PC-9 (cell line): ENCODE data around the gene IL11RA. TPM values are rescaled to one million over a fixed set of nuclear protein-coding genes. Genes with fewer than 3 reads are reported as not detected.

Experiments used
- BruUV-seq: library from RNA; stranded (reverse); fragments of 400-500 nt; replicated peaks from 2 replicates; lab custom pipeline; 2021; lab: Mats Ljungman, UMichigan
- CTCF ChIA-PET: fragments of 300-600 bp; sonication (Branson Sonifier 250); formaldehyde crosslinking; loops from one replicate; lab custom pipeline; 2022; ENCODE audit warnings: antibody characterized with exemption; lab: Charles Lee
- POLR2A ChIA-PET: fragments of 300-600 bp; sonication (Branson Sonifier 250); formaldehyde crosslinking; loops from one replicate; lab custom pipeline; 2022; ENCODE audit warnings: antibody characterized with exemption; ENCODE audit not compliant: unreplicated experiment; lab: Charles Lee
- DNase-seq, 2 experiments: peaks; one replicate each; pipeline versions ENCODE4 v3.0.0 to v3.0.0-alpha.2; 2015 to 2022; ENCODE audit warnings: mixed read lengths in 1 of 2
- H2AFZ ChIP-seq: fragments of 200-600 bp; sonication (generic); 2 replicates; pipeline ENCODE4 v1.8.1; 2017; ENCODE audit warnings: antibody characterized with exemption
- H3F3A ChIP-seq: fragments of 200-600 bp; sonication (generic); 2 replicates; pipeline ENCODE4 v1.8.1; 2017; ENCODE audit warnings: antibody characterized with exemption, mild to moderate bottlenecking, low read depth; ENCODE audit not compliant: insufficient read depth
- H3K27ac ChIP-seq: fragments of 200-600 bp; sonication (generic); 2 replicates; pipeline ENCODE4 v1.6.1; 2016; ENCODE audit warnings: mixed run types
- H3K27me3 ChIP-seq: fragments of 200-600 bp; sonication (generic); 2 replicates; pipeline ENCODE4 v1.6.1; 2016; ENCODE audit warnings: low read depth, mixed run types; ENCODE audit not compliant: insufficient read depth
- H3K36me3 ChIP-seq: fragments of 200-600 bp; sonication (generic); 2 replicates; pipeline ENCODE4 v1.6.1; 2016; ENCODE audit warnings: low read depth, mixed run types
- H3K4me1 ChIP-seq: fragments of 200-600 bp; sonication (generic); replicated peaks from 2 replicates; pipeline ENCODE4 v1.6.1; 2016; ENCODE audit warnings: mixed run types; ENCODE audit not compliant: insufficient read depth
- H3K4me2 ChIP-seq: fragments of 200-600 bp; sonication (generic); 2 replicates; pipeline ENCODE4 v1.6.1; 2017; ENCODE audit warnings: mixed run types
- H3K4me3 ChIP-seq: fragments of 200-600 bp; sonication (generic); 2 replicates; pipeline ENCODE4 v1.6.1; 2016; ENCODE audit warnings: mixed run types
- H3K79me2 ChIP-seq: fragments of 200-600 bp; sonication (generic); 2 replicates; pipeline ENCODE4 v1.6.1; 2017; ENCODE audit warnings: low read depth, mixed run types
- H3K9me2 ChIP-seq: fragments of 200-600 bp; sonication (generic); 2 replicates; pipeline ENCODE4 v1.8.1; 2017; ENCODE audit warnings: mild to moderate bottlenecking; ENCODE audit not compliant: insufficient read depth
- H3K9me3 ChIP-seq: fragments of 200-600 bp; sonication (generic); 2 replicates; pipeline ENCODE4 v1.8.1; 2016; ENCODE audit warnings: low read depth; ENCODE audit not compliant: insufficient read depth
- H4K20me1 ChIP-seq: fragments of 200-600 bp; sonication (generic); 2 replicates; pipeline ENCODE4 v1.8.1; 2017; ENCODE audit not compliant: insufficient read depth
- EZH2 ChIP-seq: fragments of 200-600 bp; sonication (generic); IDR thresholded peaks from 2 replicates; pipeline ENCODE4 v1.8.0; 2017; ENCODE audit warnings: antibody characterized with exemption, low read depth
- intact Hi-C: fragments of 100-400 bp; cut with micrococcal nuclease; formaldehyde crosslinking; loops from one replicate; pipeline ENCODE4 v1.10.0; 2022; ENCODE audit not compliant: unreplicated experiment
- total RNA-seq: library from RNA; stranded (reverse); gene quantifications from 2 replicates; pipeline ENCODE4 v1.2.3, GENCODE V29; 2021
- TF ChIP-seq, protein P1 (sequence below): fragments of 200-600 bp; sonication (generic); conservative IDR thresholded peaks from 2 replicates; pipeline ENCODE4 v1.6.1; 2017; ENCODE audit warnings: mixed run types, antibody characterized with exemption, mild to moderate bottlenecking, moderate library complexity

IL11RA gene
- total RNA-seq, 1 experiment from 2014 or later = 8.7 TPM

DNA sequence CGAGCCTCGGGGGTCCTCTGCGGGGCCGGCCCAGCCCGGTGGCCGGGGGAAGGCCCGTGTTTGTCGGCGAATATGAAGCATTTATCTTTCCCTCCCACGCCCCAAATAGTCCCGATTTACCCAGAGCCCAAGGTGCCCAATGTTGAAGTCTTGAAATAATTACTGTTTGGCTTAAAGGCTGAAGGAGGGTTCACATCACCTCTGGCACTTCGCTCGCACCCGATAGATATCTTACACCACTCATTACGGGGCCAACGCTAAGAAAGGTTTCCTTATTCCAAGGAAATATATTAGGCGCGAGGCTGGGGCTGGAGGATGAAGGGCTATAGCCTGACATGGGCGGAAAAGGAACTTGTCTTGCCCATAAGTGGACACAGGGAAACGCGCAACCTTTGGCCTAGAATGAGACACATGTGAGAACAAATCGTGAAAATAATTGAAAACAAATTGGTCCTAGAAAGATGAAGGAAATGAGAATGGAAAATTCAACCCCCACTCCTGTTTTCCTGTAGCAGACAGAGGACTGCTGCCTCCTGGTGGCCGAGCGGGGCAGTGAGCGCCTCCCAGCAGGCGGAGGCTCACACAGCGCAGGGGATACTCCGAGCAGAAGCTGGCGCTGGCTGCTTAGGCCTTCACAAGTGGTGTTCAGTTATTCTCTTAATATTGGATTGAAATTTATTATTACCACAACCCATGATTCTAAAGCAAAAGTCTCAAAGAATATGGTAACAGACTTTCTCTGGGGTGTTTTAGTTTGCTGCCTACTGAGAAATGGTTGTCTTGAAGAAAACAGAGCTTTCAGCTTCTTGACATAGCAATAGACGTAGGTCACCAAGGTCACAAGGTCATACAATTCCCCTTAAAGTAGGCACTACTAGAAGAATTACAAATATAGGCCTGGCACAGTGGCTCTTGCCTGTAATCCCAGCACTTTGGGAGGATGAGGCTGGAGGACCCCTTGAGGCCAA is 50.1 kb downstream of the IL11RA start:
- H3K9me2 ChIP-seq = no peaks in the 10 kb centered on the region
- H3K79me2 ChIP-seq = no peaks in the 10 kb centered on the region
- intact Hi-C loops = loop anchor here (2.0 kb wide), 2 partner anchors 65 to 89 kb away; partner anchors contain the start of genes RPP25L and SIGMAR1
- POLR2A ChIA-PET = no interaction called here
- no peaks in the 10 kb centered on the region for H3K4me1 ChIP-seq
- BruUV-seq = no TSS peak
- H4K20me1 ChIP-seq = no peaks in the 10 kb centered on the region
- peak overlapping the region; percentile 84 for H2AFZ ChIP-seq
- no peaks in the 10 kb centered on the region for H3K36me3 ChIP-seq
- DNase-seq = peak; percentile 37 to 69
- H3K9me3 ChIP-seq = no peaks in the 10 kb centered on the region
- H3K27ac ChIP-seq = no peak overlapping the region
- peak overlapping the region; percentile 88 for H3K4me2 ChIP-seq
- no peaks in the 10 kb centered on the region for H3F3A ChIP-seq
- no peak for TF ChIP-seq EZH2
- TF ChIP-seq, protein P1, sequence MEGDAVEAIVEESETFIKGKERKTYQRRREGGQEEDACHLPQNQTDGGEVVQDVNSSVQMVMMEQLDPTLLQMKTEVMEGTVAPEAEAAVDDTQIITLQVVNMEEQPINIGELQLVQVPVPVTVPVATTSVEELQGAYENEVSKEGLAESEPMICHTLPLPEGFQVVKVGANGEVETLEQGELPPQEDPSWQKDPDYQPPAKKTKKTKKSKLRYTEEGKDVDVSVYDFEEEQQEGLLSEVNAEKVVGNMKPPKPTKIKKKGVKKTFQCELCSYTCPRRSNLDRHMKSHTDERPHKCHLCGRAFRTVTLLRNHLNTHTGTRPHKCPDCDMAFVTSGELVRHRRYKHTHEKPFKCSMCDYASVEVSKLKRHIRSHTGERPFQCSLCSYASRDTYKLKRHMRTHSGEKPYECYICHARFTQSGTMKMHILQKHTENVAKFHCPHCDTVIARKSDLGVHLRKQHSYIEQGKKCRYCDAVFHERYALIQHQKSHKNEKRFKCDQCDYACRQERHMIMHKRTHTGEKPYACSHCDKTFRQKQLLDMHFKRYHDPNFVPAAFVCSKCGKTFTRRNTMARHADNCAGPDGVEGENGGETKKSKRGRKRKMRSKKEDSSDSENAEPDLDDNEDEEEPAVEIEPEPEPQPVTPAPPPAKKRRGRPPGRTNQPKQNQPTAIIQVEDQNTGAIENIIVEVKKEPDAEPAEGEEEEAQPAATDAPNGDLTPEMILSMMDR = peak; percentile 89
- CTCF ChIA-PET = interaction anchor here (0.6 to 0.7 kb wide), 2 partner anchors 39 to 40 kb away, joined by 3 read pairs; no protein-coding TSS in a partner anchor
- H3K27me3 ChIP-seq = peaks cover 11% of the 10 kb centered on the region
- H3K4me3 ChIP-seq = peak overlapping the region; percentile 59

DNA sequence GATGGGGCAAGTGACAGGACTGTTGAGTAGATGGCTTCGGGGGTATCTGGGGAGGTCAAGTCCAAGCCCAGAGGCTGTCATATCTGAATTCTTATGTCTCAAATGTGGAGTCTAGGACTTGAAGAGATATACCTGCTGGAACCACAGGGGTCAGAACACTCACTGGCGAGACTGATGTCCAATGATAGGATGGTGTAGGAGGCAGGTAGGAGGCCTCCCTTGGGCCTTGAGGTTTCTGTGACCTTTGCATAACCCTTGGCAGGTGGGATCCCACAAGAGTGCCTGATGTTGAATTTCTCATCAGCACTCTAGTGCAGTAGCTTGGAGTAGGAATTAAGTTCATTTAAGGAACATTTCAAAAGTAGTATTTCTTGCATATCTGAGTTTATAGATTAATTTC is 55.1 kb downstream of the IL11RA start:
- H3F3A ChIP-seq = no peaks in the 10 kb centered on the region
- H3K36me3 ChIP-seq = no peaks in the 10 kb centered on the region
- ChIA-PET POLR2A (no interaction called here), CTCF (no interaction called here)
- H3K4me2 ChIP-seq = no peak overlapping the region
- H3K27ac ChIP-seq = no peak overlapping the region
- no TSS peak for BruUV-seq
- DNase-seq = no peak
- H4K20me1 ChIP-seq = no peaks in the 10 kb centered on the region
- TF ChIP-seq, protein P1 = no peak
- TF ChIP-seq EZH2 = no peak
- no peaks in the 10 kb centered on the region for H3K9me2 ChIP-seq
- H3K4me1 ChIP-seq = no peaks in the 10 kb centered on the region
- intact Hi-C loops = no loop called here
- no peak overlapping the region for H3K4me3 ChIP-seq
- H2AFZ ChIP-seq = no peak overlapping the region
- no peaks in the 10 kb centered on the region for H3K79me2 ChIP-seq
- H3K9me3 ChIP-seq = no peaks in the 10 kb centered on the region
- H3K27me3 ChIP-seq = no peaks in the 10 kb centered on the region

DNA sequence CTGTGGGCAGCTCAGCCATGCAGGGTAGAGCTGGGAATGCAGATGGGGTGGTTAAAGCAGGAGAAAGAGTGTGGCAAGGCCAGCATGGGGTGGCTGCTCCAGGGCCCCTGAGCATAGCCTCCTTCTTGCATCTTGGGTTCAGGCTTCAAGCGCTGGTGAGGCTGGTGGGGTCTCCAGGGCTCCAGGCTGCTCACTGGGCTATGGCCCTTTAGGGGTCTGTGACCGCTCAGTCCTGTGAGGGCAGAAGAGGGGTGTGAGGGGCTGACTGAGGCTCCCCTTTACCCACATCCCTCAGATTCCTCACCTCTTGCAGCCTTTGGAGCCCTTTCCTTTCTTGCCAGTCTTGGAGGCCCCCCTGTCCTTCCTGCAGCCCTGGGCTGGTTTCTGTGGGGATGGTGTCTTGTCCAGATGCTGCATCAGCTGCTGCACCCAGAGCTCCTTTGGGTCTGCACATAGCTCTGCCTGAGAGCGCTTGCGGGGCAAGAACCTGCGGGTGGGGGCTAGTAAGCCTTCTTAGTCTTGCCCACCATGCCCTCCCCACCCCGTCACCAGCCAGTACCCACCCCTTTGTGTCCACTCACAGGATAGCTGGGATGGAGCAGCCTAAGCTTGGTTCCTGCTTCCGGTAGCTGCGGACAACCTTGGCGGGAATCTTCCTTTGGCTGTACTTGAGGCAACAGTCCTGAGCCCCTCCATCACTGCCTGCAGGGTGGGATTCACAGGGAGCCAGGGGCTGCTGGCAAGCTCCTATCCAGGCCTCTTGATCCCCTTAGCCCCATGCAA is 57.4 kb downstream of the IL11RA start:
- ChIA-PET CTCF (no interaction called here), POLR2A (interaction anchor here (0.6 kb wide), 1 partner anchor 44 kb away, joined by 3 read pairs; no protein-coding TSS in a partner anchor)
- no peaks in the 10 kb centered on the region for H3K4me1 ChIP-seq
- H4K20me1 ChIP-seq = no peaks in the 10 kb centered on the region
- no peak overlapping the region for H3K4me2 ChIP-seq
- intact Hi-C loops = no loop called here
- no peak overlapping the region for H3K4me3 ChIP-seq
- H3K9me2 ChIP-seq = no peaks in the 10 kb centered on the region
- no TSS peak for BruUV-seq
- no peak for DNase-seq
- TF ChIP-seq EZH2 = no peak
- TF ChIP-seq, protein P1 = no peak
- H3K27me3 ChIP-seq = no peaks in the 10 kb centered on the region
- no peaks in the 10 kb centered on the region for H3F3A ChIP-seq
- H3K79me2 ChIP-seq = no peaks in the 10 kb centered on the region
- no peak overlapping the region for H2AFZ ChIP-seq
- H3K36me3 ChIP-seq = no peaks in the 10 kb centered on the region
- H3K9me3 ChIP-seq = no peaks in the 10 kb centered on the region
- H3K27ac ChIP-seq = no peak overlapping the region
